Measurements from ENCODE around the gene POU6F2. TPM values are rescaled to one million over a fixed set of nuclear protein-coding genes. Genes with fewer than 3 reads are reported as not detected.

Gene POU6F2
- total and polyA plus RNA-seq, 2 of the 4 experiments (the other 2 are of a cell fraction) = not detected

DNA sequence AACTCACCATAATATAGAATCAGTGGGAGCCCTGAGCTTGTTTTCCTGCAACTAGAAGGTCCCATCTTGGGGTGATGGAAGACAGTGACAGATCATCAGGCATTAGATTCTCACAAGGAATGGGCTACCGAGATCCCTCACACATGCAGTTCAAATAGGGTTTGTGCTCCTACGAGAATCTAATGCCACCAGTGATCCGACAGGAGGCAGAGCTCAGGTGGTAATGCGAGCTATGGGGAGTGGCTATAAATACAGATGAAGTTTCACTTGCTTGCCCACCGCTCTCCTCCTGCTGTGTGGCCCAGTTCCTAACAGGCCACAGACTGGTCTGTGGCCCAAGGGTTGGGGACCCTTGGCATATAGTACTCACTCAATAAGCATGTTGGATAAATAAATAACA, 93.4 kb downstream of the POU6F2 start:
- BruUV-seq (replicated peaks) = no TSS peak
- no CpG with 5 or more reads among the region's 5 CpGs for WGBS, 2 experiments (ENCODE audit: extremely low coverage in 2 of 2, insufficient read length in 1 of 2)

More for the DNA sequence above, 93.4 kb downstream of the POU6F2 start:
- Histone ChIP-seq H3K4ac (ENCODE audit: low read depth, low read length) (no peak overlapping the region), H3K4me2 (ENCODE audit: low read depth, low read length) (no peak overlapping the region), H3K14ac (replicated peaks; ENCODE audit: low read depth, low read length) (no peak overlapping the region), H2AK9ac (replicated peaks; ENCODE audit: low read depth, low read length, poor library complexity) (no peak overlapping the region), H2BK120ac (ENCODE audit: low read depth, low read length) (no peak overlapping the region), H4K8ac (ENCODE audit: low read depth in 2 of 2, low read length in 2 of 2) (no peak overlapping the region), H3K79me1 (ENCODE audit: low read depth in 1 of 2, low read length in 2 of 2) (no peaks in the 10 kb centered on the region), H4K5ac (ENCODE audit: low read depth, low read length) (no peak overlapping the region), H3K9ac (ENCODE audit: low read depth, low read length) (no peak overlapping the region), H2BK20ac (ENCODE audit: low read depth, low read length) (no peak overlapping the region), H3K4me3 (ENCODE audit: insufficient read depth, low read depth, low read length) (no peak overlapping the region), H3K9me1 (ENCODE audit: insufficient read depth, low read length) (no peaks in the 10 kb centered on the region), H2BK15ac (ENCODE audit: low read depth, low read length) (no peak overlapping the region), H3K9me3 (ENCODE audit: control insufficient read depth, insufficient read depth, low read length) (no peaks in the 10 kb centered on the region), H3K27me3 (ENCODE audit: control insufficient read depth, insufficient read depth, low read length) (no peaks in the 10 kb centered on the region; the same call in 1 of the 2 replicates), H3K27ac (ENCODE audit: insufficient read depth, low read length) (no peak overlapping the region), H3K18ac (ENCODE audit: low read depth, low read length) (no peak overlapping the region), H3K4me1 (ENCODE audit: control insufficient read depth, insufficient read depth, low read length) (no peaks in the 10 kb centered on the region), H4K91ac (ENCODE audit: insufficient read depth, low read depth, low read length) (no peak overlapping the region), H3K56ac (ENCODE audit: extremely low read depth, insufficient read depth, low read length) (no peak overlapping the region), H2BK5ac (ENCODE audit: low read depth, low read length, poor library complexity, severe bottlenecking) (no peak overlapping the region), H3K36me3 (ENCODE audit: control insufficient read depth, insufficient read depth, low read length) (no peaks in the 10 kb centered on the region), H4K20me1 (ENCODE audit: insufficient read depth, low read length) (no peaks in the 10 kb centered on the region), H2AK5ac (ENCODE audit: low read depth, low read length) (no peak overlapping the region), H2AFZ (replicated peaks; ENCODE audit: low read length, poor library complexity) (no peak overlapping the region), H3K23ac (ENCODE audit: low read depth, low read length) (no peak overlapping the region)
- ATAC-seq (ENCODE audit: low read depth) (no peak), DNase-seq (no peak)
- ChIA-PET POLR2A (ENCODE audit: unreplicated experiment) (no interaction called here), CTCF (no interaction called here)
- intact Hi-C loops (cut with micrococcal nuclease) = loop anchor here (10.0 kb wide), 1 partner anchor 394 kb away; no protein-coding TSS in a partner anchor
- TF ChIP-seq, protein P1, sequence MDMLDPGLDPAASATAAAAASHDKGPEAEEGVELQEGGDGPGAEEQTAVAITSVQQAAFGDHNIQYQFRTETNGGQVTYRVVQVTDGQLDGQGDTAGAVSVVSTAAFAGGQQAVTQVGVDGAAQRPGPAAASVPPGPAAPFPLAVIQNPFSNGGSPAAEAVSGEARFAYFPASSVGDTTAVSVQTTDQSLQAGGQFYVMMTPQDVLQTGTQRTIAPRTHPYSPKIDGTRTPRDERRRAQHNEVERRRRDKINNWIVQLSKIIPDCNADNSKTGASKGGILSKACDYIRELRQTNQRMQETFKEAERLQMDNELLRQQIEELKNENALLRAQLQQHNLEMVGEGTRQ (IDR thresholded peaks at IDR 0.05; ENCODE audit: low read depth, low read length) = no peak
- TF ChIP-seq BHLHE40 (IDR thresholded peaks at IDR 0.05; ENCODE audit: low read depth, low read length) = no peak
- no peak for TF ChIP-seq MAZ (IDR thresholded peaks at IDR 0.05; ENCODE audit: borderline replicate concordance, low read depth, low read length)
- no peak for TF ChIP-seq RCOR1 (IDR thresholded peaks at IDR 0.05; ENCODE audit: insufficient replicate concordance, low read length)
- TF ChIP-seq, protein P2, sequence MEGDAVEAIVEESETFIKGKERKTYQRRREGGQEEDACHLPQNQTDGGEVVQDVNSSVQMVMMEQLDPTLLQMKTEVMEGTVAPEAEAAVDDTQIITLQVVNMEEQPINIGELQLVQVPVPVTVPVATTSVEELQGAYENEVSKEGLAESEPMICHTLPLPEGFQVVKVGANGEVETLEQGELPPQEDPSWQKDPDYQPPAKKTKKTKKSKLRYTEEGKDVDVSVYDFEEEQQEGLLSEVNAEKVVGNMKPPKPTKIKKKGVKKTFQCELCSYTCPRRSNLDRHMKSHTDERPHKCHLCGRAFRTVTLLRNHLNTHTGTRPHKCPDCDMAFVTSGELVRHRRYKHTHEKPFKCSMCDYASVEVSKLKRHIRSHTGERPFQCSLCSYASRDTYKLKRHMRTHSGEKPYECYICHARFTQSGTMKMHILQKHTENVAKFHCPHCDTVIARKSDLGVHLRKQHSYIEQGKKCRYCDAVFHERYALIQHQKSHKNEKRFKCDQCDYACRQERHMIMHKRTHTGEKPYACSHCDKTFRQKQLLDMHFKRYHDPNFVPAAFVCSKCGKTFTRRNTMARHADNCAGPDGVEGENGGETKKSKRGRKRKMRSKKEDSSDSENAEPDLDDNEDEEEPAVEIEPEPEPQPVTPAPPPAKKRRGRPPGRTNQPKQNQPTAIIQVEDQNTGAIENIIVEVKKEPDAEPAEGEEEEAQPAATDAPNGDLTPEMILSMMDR (conservative IDR thresholded peaks at IDR 0.05; ENCODE audit: low read depth, low read length) = no peak
- TF ChIP-seq CHD1 (IDR thresholded peaks at IDR 0.05; ENCODE audit: low read depth, low read length) = no peak
- in situ Hi-C loops (cut with MboI; ENCODE audit: low sequenced_read_pairs) = no loop called here
- dilution Hi-C loops (cut with HindIII; ENCODE audit: low sequenced_read_pairs, unreplicated experiment) = no loop called here

Data from IMR-90 (cell line).